BJ (cell line): ENCODE results near the gene DDX54. TPM values are rescaled to one million over a fixed set of nuclear protein-coding genes. Genes with fewer than 3 reads are reported as not detected.

Experiments used
- CTCF ChIA-PET: fragments of 350-600 bp; formaldehyde crosslinking; extraction: SDS; loops from one replicate; lab custom pipeline; 2021; ENCODE audit warnings: antibody characterized with exemption, inconsistent platforms; lab: Yijun Ruan, JAX
- POLR2A ChIA-PET: fragments of 300-600 bp; sonication (Branson Sonifier 250); formaldehyde crosslinking; extraction: SDS; loops from one replicate; lab custom pipeline; 2021; ENCODE audit warnings: antibody characterized with exemption; lab: Charles Lee
- DNase-seq: peaks from one replicate; pipeline ENCODE4 v3.0.0-alpha.2; 2011; ENCODE audit warnings: low read depth
- H3K27me3 ChIP-seq: 2 replicates; pipeline ENCODE4 v1.6.0; 2011; ENCODE audit warnings: low read length; ENCODE audit not compliant: control insufficient read depth, insufficient read depth
- H3K36me3 ChIP-seq: 2 replicates; pipeline ENCODE4 v1.5.1; 2011; ENCODE audit warnings: low read length; ENCODE audit not compliant: control insufficient read depth, insufficient read depth
- H3K4me3 ChIP-seq: 2 replicates; pipeline ENCODE4 v1.5.1; 2011; ENCODE audit warnings: low read depth, mild to moderate bottlenecking, control low read depth, low read length
- polyA plus RNA-seq: library from polyadenylated mRNA; depleted of rRNA; stranded (reverse); fragments of >200 nt; gene quantifications from 2 replicates; pipeline ENCODE4 v1.2.3, GENCODE V29; 2011
- TF ChIP-seq, protein P1 (sequence below): IDR thresholded peaks from 2 replicates; pipeline ENCODE4 v1.5.1; 2011; ENCODE audit warnings: low read depth, mild to moderate bottlenecking, control low read depth, inconsistent platforms, low read length, moderate library complexity; ENCODE audit not compliant: insufficient read depth

Gene DDX54
- polyA plus RNA-seq, 1 experiment: 54.7 TPM

DNA sequence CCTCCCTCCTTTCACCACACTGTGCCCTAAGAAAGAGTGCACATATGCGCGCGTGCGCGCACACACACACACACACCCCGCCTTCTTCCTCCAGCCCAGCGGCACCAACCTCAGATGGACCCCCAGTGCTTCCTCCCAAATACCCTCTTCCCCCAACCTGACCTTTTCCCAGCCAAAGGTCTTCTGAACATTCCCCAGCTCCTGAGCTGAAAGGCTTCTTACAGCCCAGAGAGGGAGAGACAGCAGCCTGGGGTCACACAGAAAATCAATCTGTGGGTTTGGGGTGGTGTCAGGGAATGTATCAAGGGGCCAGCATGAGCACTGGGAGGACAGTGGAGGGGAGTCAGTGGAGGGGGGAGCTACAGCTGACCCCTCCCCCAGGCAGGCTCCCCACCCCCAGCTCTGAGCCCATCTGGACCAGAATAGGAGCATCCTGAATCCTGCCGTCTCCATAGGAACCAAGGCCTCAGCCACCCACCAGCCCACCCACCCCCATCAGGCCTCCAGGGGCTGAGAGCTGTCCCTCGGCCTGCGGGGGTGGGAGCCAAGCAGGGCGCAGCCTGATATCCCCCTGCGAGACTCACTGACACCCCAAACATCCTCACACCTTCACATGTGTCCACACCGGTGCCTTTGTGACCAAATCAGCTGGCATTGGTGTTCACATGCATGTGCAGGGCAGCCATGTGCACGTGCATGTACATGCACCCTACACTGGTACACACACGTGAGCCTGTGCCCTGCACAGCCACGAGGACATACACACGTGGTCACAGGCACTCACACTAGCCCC lies 55.4 kb downstream of the DDX54 start:
- Histone ChIP-seq H3K4me3 (no peak overlapping the region), H3K27me3 (peaks cover 3% of the 10 kb centered on the region), H3K36me3 (no peaks in the 10 kb centered on the region)
- TF ChIP-seq, protein P1, sequence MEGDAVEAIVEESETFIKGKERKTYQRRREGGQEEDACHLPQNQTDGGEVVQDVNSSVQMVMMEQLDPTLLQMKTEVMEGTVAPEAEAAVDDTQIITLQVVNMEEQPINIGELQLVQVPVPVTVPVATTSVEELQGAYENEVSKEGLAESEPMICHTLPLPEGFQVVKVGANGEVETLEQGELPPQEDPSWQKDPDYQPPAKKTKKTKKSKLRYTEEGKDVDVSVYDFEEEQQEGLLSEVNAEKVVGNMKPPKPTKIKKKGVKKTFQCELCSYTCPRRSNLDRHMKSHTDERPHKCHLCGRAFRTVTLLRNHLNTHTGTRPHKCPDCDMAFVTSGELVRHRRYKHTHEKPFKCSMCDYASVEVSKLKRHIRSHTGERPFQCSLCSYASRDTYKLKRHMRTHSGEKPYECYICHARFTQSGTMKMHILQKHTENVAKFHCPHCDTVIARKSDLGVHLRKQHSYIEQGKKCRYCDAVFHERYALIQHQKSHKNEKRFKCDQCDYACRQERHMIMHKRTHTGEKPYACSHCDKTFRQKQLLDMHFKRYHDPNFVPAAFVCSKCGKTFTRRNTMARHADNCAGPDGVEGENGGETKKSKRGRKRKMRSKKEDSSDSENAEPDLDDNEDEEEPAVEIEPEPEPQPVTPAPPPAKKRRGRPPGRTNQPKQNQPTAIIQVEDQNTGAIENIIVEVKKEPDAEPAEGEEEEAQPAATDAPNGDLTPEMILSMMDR: no peak
- no peak for DNase-seq
- ChIA-PET POLR2A (no interaction called here), CTCF (interaction anchor here (0.7 to 1.1 kb wide), 2 partner anchors 44 to 45 kb away, joined by 3 read pairs; no protein-coding TSS in a partner anchor)

DNA sequence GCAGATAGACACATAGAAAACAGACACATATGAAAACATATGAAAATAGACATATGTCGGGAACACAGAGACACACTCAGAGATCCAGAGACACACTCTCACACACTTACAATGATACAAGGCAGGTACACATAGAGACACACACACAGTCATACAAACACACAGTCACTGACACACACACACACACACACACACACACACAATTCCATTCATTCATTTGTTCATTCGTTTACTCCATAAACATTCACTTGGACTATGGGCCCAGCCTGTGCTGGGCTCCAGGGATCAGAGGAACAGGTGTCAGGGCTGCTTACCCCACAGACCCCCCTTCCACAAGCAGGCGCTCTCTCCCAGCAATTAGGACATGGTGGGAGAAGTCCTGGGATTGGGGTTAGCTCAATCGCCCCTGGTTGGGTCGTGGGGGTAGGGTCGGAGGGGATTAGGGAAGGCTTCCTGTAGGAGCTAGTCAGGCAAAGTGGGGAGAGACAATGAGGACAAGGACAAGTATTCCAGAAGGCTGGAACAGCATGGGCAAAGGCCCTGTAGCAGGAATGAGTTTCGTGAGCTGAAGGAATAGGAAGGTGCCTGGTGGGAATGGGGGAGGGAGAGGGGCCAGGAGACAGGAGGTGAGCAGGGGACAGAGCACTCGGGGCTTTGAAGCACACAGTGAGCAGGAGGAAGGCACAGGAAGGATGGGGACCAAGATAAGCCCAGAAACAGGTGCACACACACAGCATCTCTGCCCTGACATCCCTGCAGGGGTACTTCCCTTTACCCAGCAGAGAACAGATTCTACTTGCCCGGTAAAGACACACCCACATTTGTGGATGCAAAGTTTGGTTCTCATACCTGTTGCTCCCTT lies 56.2 kb downstream of the DDX54 start:
- ChIA-PET CTCF (no interaction called here), POLR2A (no interaction called here)
- no peak for DNase-seq
- Histone ChIP-seq H3K27me3 (peaks cover 3% of the 10 kb centered on the region), H3K36me3 (no peaks in the 10 kb centered on the region), H3K4me3 (no peak overlapping the region)
- TF ChIP-seq, protein P1: no peak

DNA sequence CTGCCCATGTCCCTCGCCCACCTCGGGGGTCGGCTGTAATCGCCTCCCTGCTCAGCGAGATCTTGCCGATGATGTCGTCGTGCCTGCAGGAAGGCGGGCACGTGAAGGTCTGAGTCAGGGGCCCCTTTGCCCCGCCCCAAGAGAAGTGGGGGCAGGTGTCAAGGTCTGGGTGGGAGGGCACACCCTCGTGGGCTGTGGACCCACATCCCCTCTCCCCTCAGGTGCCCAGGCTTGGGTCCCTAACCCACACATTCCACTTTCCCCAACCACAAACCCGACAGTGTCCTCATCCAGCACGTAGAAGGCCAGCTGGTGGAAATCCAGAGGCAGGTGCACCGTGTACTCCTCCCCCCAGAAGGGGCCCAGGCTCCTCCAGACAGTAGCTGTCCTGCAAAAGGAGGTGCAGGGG lies 57.5 kb downstream of the DDX54 start:
- no peak for DNase-seq
- CTCF ChIA-PET: no interaction called here

DNA sequence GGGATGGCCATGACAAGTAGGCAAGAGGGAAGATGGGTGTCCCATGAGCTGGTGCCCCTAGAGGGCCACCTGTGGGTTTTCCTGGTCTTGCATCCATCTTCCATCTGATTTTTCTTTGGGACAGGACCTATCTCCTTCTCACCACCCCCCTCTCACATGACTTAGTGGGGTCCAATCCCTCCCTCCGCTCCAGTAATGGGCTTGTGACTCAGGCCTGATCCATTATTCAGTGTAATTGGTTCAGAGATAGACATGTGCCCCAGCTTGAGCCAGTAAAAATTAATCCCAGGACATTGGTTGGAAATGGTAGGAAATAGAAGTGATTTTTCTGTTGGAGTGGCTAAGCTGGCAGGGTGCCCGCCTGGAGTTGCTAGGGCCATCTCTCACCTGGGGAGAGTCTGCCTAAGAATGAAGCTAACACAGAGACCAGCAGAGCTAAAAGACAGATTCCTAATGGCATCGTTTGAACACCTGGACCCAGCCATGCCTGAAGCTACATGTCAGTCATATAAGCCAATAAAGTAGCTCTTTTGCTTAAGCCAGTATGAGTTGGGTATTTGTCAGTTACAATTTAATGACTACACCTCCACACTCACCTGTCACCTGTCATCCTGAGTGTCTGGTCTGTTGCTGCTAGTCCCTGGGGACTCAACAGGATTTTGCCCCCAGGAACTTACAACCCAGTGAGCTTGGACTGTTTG lies 64.5 kb downstream of the DDX54 start:
- no peak for DNase-seq
- ChIA-PET POLR2A (interaction anchor here (0.6 kb wide), 1 partner anchor 99 kb away, joined by 4 read pairs; no protein-coding TSS in a partner anchor), CTCF (no interaction called here)
- Histone ChIP-seq H3K36me3 (no peaks in the 10 kb centered on the region), H3K27me3 (no peaks in the 10 kb centered on the region), H3K4me3 (no peak overlapping the region)
- TF ChIP-seq, protein P1: no peak

More for the DNA sequence above, 57.5 kb downstream of the DDX54 start:
- POLR2A ChIA-PET: no interaction called here
- H3K4me3 ChIP-seq: no peak overlapping the region
- H3K36me3 ChIP-seq: no peaks in the 10 kb centered on the region
- peaks cover 3% of the 10 kb centered on the region for H3K27me3 ChIP-seq
- TF ChIP-seq, protein P1: no peak
